Pancreas (tissue), 10 donors: Measurements from ENCODE around the gene CYP27A1. TPM values are rescaled to one million over a fixed set of nuclear protein-coding genes. Genes with fewer than 3 reads are reported as not detected.

Experiments
- ATAC-seq, 4 donors: fragments of 200-7000 bp; cut with Tn5 transposase; one replicate each; pipeline versions ENCODE4 v1.8.0 to v1.9.1; 2020; ENCODE audit warnings: mild to moderate bottlenecking in 4 of 4, moderate library complexity in 4 of 4
- DNase-seq, 6 donors: peaks; one replicate each; pipeline ENCODE4 v3.0.0-alpha.2; 2020
- FAIRE-seq: peaks from 2 replicates; lab custom pipeline; 2012; peaks lifted over from hg19 to GRCh38; lab: Jason Lieb, UNC
- H3K27ac ChIP-seq, 4 donors: fragments of 200-600 bp; sonication (generic); 1 replicate in 3 of 4; 2 replicates in 1 of 4; pipeline versions ENCODE4 v1.5.0 to v1.8.0; 2020
- H3K27me3 ChIP-seq, 4 donors: fragments of 200-600 bp; one replicate each; pipeline ENCODE4 v1.8.0; 2021
- H3K36me3 ChIP-seq, 3 donors: fragments of 200-600 bp; sonication (generic) in 1 of 3; one replicate each; pipeline versions ENCODE4 v1.5.0 to v1.8.0; 2020 to 2021
- H3K4me1 ChIP-seq, 3 donors: fragments of 200-600 bp; one replicate each; pipeline ENCODE4 v1.8.0; 2021
- H3K4me3 ChIP-seq, 4 donors: fragments of 200-600 bp; sonication (generic) in 2 of 4; one replicate each; pipeline versions ENCODE4 v1.5.0 to v1.8.0; 2020 to 2021
- H3K9me3 ChIP-seq, 4 donors: fragments of 200-600 bp; one replicate each; pipeline ENCODE4 v1.8.0; 2021
- WGBS, 2 donors: extraction: QIAGEN DNeasy Blood & Tissue Kit; methylation state at CpG; one replicate each; pipeline ENCODE4 v1.1.7; 2013; 5-methylcytosine and 5-hydroxymethylcytosine counted together
- intact Hi-C, 3 donors: fragments of 100-400 bp; cut with DNase I; formaldehyde crosslinking; loops; one replicate each; pipeline versions ENCODE4 v1.11.1 to v1.14.2; 2022
- polyA plus RNA-seq, 2 donors: library from polyadenylated mRNA; stranded (reverse); fragments of 200-250 nt; gene quantifications; one replicate each; pipeline ENCODE4 v1.2.3, GENCODE V29; 2013
- total RNA-seq, 6 donors: library from RNA; stranded (reverse); fragmentation: NEBNext Ultra II Directional in 4 of 6; extraction: Animal tissue kit (Norgen Biotek cat#: 25700) in 4 of 6; gene quantifications; one replicate each; pipeline versions ENCODE4 v1.2.1 to v1.2.4, GENCODE V29; 2021 to 2023
- TF ChIP-seq, protein P1 (sequence below), 4 donors: fragments of 200-600 bp; sonication (generic) in 3 of 4; IDR thresholded peaks; one replicate each; pipeline versions ENCODE4 v1.5.0 to v1.8.0; 2021; ENCODE audit warnings: antibody characterized with exemption in 4 of 4
- donor health status: healthy with polysubstance abuse.
- donor health status: DM: no; HTN: no; CAD: no; lungs with moderate emphysema.
- donor health status: DM: no; HTN: no; CAD: no.
- donor health status: control.
- donor health status: control.
- donor health status: Bipolar disorder and iron deficiency.
- donor health status: DM: yes; HTN: yes; CAD: no.
- donor health status: DM: no; HTN: no; CAD: no.
- donor health status: DM: no; HTN: no; CAD: no.
- donor health status: DM: yes; HTN: yes; CAD: no.

Gene CYP27A1
- total and polyA plus RNA-seq, 8 donors = 3.1 to 21.6 (median 5.1) TPM

DNA sequence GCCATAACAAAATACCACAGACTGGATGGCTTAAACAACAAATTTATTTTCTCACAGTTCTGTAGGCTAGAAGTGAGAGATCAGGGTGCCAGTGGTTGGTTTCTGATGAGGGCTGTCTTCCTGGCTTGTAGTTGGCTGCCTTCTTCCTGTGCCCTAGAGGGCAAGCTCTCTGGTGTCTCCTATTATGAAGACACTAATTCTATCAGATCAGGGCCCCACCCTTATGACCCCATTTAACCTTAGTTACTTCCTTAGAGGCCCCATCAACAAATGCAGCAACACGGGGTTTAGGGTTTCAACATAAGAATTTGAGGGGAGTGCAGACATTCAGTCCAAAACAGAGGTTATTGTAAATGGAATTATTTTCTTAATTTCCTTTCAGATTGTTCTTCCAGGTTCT, 22.9 kb downstream of the CYP27A1 start:
- Histone ChIP-seq H3K36me3 (no peaks in the 10 kb centered on the region), H3K27me3 (no peaks in the 10 kb centered on the region), H3K4me3 (no peak overlapping the region), H3K4me1 (no peaks in the 10 kb centered on the region), H3K27ac (no peak overlapping the region), H3K9me3 (no peaks in the 10 kb centered on the region)
- 94 to 100% methylated on average over 1 of the region's 1 CpG for WGBS, 2 donors
- no peak for ATAC-seq
- intact Hi-C loops = no loop called here
- no peak for DNase-seq
- TF ChIP-seq, protein P1, sequence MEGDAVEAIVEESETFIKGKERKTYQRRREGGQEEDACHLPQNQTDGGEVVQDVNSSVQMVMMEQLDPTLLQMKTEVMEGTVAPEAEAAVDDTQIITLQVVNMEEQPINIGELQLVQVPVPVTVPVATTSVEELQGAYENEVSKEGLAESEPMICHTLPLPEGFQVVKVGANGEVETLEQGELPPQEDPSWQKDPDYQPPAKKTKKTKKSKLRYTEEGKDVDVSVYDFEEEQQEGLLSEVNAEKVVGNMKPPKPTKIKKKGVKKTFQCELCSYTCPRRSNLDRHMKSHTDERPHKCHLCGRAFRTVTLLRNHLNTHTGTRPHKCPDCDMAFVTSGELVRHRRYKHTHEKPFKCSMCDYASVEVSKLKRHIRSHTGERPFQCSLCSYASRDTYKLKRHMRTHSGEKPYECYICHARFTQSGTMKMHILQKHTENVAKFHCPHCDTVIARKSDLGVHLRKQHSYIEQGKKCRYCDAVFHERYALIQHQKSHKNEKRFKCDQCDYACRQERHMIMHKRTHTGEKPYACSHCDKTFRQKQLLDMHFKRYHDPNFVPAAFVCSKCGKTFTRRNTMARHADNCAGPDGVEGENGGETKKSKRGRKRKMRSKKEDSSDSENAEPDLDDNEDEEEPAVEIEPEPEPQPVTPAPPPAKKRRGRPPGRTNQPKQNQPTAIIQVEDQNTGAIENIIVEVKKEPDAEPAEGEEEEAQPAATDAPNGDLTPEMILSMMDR (IDR thresholded peaks at IDR 0.05) = no peak
- no peak for FAIRE-seq

DNA sequence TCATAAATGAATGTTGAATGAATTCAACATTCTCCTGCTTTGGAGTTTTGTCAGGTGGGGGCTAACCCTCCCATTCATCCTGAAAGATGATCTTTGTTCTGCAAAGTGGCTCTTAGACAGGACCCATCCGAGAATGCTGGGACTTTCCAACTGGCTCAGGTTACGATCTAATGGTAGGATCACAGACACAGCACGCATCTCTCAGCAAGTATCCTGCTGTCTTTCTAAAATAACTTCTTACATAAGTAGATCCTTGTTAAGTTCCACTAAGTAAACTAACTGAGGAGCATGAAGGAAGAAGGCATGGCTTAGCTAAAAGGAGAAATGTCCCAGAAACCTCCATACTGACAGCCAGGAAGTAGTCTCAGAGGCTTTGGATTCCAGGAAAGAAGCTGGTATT, 23.7 kb downstream of the CYP27A1 start:
- intact Hi-C loops = no loop called here
- Histone ChIP-seq H3K36me3 (no peaks in the 10 kb centered on the region), H3K27ac (peak overlapping the region in 2 of 4 donors; percentile 15 to 62), H3K4me3 (no peak overlapping the region), H3K27me3 (no peaks in the 10 kb centered on the region), H3K4me1 (no peaks in the 10 kb centered on the region), H3K9me3 (no peaks in the 10 kb centered on the region)
- FAIRE-seq (no peak), DNase-seq (no peak), ATAC-seq (peak in 3 of 4 donors; percentile 37 to 56 (median 52))
- WGBS, 2 donors = 58 to 59% methylated on average over 3 of the region's 3 CpGs
- TF ChIP-seq, protein P1 (IDR thresholded peaks at IDR 0.05) = no peak

DNA sequence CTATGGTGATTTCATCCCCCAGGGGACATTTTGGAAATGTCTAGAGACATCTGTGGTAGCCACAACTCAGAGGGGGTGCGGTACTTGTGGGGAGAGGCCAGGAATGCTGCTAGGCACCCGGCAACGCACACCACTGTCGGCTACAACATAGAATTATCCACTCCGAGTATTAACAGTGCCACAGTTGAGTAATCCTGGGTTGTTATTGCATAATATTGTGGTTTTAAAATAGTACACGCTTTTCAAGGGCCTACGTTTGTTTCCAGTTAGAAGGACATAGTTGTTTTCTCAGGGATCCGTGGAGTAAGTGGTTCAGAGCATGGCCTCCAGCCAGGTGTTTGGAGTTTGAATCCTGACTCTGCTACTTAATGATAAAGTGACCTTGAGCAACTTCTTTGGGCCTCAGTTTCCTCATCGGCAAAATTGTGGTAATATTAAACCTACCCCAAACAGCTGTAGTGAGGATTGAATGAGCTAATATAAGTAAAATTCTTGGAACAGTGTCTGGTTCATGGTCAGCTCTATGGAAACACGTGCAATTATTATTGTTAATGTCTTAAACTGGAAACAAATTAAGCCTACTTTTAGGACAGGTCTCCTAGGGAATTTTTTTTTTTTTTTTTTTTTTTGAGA, 24.5 kb downstream of the CYP27A1 start:
- no peak for FAIRE-seq
- Histone ChIP-seq H3K9me3 (no peaks in the 10 kb centered on the region), H3K36me3 (no peaks in the 10 kb centered on the region), H3K4me3 (no peak overlapping the region), H3K27ac (peak overlapping the region in 2 of 4 donors; percentile 15 to 62), H3K27me3 (no peaks in the 10 kb centered on the region), H3K4me1 (no peaks in the 10 kb centered on the region)
- ATAC-seq = peak; percentile 46 to 94 (median 89)
- TF ChIP-seq, protein P1 (IDR thresholded peaks at IDR 0.05) = no peak
- DNase-seq = peak in 3 of 6 donors; percentile 16 to 53 (median 24)
- 42 to 46% methylated on average over 10 of the region's 10 CpGs for WGBS, 2 donors
- intact Hi-C loops = no loop called here

DNA sequence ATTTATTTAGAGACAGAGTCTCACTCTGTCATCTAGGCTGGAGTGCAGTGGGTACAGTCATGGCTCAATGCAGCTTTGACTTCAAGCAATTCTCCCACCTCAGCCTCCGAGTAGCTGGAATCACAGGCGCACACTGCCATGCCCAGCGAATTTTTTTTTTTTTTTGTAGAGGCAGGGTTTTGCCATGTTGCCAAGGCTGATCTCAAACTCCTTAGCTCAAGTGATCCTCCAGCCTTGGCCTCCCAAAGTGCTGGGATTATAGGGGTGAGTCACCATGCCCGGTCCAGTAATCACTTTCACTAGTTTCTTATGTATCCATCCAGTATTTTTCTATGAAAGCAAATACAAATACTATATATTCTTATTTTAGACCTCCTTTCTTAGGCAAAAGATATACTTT, 25.7 kb downstream of the CYP27A1 start:
- 85 to 92% methylated on average over 4 of the region's 4 CpGs for WGBS, 2 donors
- TF ChIP-seq, protein P1 (IDR thresholded peaks at IDR 0.05) = no peak
- FAIRE-seq = no peak
- Histone ChIP-seq H3K36me3 (no peaks in the 10 kb centered on the region), H3K27ac (no peak overlapping the region), H3K4me3 (no peak overlapping the region), H3K9me3 (no peaks in the 10 kb centered on the region), H3K27me3 (no peaks in the 10 kb centered on the region), H3K4me1 (no peaks in the 10 kb centered on the region)
- no peak for ATAC-seq
- intact Hi-C loops = no loop called here
- DNase-seq = no peak

DNA sequence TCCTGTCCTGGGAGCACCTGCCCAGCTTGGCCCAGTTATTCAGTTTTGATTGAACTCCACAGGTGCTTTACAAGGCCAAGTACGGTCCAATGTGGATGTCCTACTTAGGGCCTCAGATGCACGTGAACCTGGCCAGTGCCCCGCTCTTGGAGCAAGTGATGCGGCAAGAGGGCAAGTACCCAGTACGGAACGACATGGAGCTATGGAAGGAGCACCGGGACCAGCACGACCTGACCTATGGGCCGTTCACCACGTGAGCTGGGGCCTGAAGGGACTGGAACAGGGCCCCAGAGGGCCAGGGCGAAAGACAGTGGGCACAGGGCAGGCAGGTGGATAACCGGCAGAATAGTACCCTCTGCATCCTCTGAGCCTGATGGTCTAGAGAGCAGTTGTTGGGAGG, 27.6 kb downstream of the CYP27A1 start:
- Histone ChIP-seq H3K27ac (no peak overlapping the region), H3K9me3 (no peaks in the 10 kb centered on the region), H3K36me3 (peaks cover 0 to 3% (median 0%) of the 10 kb centered on the region in 3 donors), H3K4me3 (no peak overlapping the region), H3K27me3 (no peaks in the 10 kb centered on the region), H3K4me1 (no peaks in the 10 kb centered on the region)
- TF ChIP-seq, protein P1 (IDR thresholded peaks at IDR 0.05) = no peak
- FAIRE-seq (no peak), DNase-seq (no peak), ATAC-seq (no peak)
- intact Hi-C loops = no loop called here
- WGBS, 2 donors = 94 to 95% methylated on average over 12 of the region's 12 CpGs
